Stomach smooth muscle (tissue), 2 donors: Measurements from ENCODE around the gene ORAI3.

Experiments used
- H3K27ac ChIP-seq: one replicate; pipeline ENCODE4 v1.7.0; 2013; ENCODE audit warnings: mild to moderate bottlenecking, low read length, inconsistent platforms
- H3K27me3 ChIP-seq, 2 donors: one replicate each; pipeline ENCODE4 v1.7.0; 2013; ENCODE audit warnings: low read length in 2 of 2; ENCODE audit not compliant: insufficient read depth in 2 of 2, control insufficient read depth in 1 of 2
- H3K36me3 ChIP-seq, 2 donors: one replicate each; pipeline ENCODE4 v1.7.0; 2013; ENCODE audit warnings: low read length in 2 of 2; ENCODE audit not compliant: control insufficient read depth in 2 of 2, insufficient read depth in 2 of 2
- H3K4me1 ChIP-seq: one replicate; pipeline ENCODE4 v1.7.0; 2013; ENCODE audit warnings: low read length; ENCODE audit not compliant: control insufficient read depth, insufficient read depth
- H3K4me3 ChIP-seq, 2 donors: one replicate each; pipeline ENCODE4 v1.7.0; 2013; ENCODE audit warnings: low read length in 2 of 2
- H3K9ac ChIP-seq, 2 donors: one replicate each; pipeline ENCODE4 v1.7.0; 2013; ENCODE audit warnings: low read length in 2 of 2, mild to moderate bottlenecking in 1 of 2
- H3K9me3 ChIP-seq, 2 donors: one replicate each; pipeline ENCODE4 v1.7.0; 2013; ENCODE audit warnings: low read length in 2 of 2; ENCODE audit not compliant: control insufficient read depth in 2 of 2
- donor health status: healthy.
- donor health status: Pancreatic carcinoma.

The ORAI3 gene

DNA sequence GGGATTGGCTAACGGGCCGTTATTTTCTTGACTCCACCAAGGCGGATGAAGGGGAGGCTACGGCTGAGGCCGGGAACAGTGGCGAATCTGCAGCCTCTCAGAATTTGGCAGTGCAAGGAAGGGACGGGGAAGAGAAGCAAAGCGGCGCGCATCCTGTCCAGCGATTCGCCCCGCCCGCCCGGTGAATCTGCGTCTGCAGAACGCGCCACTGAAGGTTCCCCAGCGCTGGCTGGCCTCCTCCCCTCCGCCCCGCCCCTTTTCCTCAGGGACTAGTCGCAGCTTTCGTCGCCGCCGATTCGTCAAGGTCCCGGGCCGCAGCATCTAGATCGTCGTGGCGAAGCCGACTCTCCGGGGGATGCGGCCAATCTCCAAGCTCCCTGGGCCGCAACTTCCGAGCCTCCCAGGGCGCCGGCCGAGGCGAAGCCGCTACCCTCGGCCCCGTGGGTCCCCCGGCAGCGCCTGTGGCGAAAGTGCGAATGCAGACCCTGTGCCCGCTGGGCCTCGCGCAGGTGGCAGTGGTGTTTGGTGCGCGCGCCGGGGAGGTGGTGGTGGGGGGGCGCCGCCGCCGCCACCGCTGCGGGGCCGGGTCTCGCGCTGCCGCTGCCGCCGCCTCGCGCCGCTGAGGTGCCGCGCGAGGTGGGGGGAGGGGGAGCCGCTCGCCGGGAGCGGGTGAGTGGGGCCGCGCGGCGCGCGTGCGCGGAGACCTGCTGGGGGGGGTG is 8.7 kb downstream of the ORAI3 start, which contains the start of gene SETD1A:
SETD1A (plus strand) TSS at position 299 of the 719 bp plus-strand sequence. CDS start 978 bp downstream, outside the sequence.
- Histone ChIP-seq H3K9ac (peak within 1 kb of the TSS; percentile 98 to 99), H3K27me3 (no peaks in the 10 kb centered on the region), H3K27ac (peak within 1 kb of the TSS; percentile 97), H3K4me1 (peaks cover 28% of the 10 kb centered on the region), H3K9me3 (no peaks in the 10 kb centered on the region), H3K4me3 (peak within 1 kb of the TSS; percentile 91 to 98), H3K36me3 (peaks cover 23 to 29% of the 10 kb centered on the region in 2 donors)

DNA sequence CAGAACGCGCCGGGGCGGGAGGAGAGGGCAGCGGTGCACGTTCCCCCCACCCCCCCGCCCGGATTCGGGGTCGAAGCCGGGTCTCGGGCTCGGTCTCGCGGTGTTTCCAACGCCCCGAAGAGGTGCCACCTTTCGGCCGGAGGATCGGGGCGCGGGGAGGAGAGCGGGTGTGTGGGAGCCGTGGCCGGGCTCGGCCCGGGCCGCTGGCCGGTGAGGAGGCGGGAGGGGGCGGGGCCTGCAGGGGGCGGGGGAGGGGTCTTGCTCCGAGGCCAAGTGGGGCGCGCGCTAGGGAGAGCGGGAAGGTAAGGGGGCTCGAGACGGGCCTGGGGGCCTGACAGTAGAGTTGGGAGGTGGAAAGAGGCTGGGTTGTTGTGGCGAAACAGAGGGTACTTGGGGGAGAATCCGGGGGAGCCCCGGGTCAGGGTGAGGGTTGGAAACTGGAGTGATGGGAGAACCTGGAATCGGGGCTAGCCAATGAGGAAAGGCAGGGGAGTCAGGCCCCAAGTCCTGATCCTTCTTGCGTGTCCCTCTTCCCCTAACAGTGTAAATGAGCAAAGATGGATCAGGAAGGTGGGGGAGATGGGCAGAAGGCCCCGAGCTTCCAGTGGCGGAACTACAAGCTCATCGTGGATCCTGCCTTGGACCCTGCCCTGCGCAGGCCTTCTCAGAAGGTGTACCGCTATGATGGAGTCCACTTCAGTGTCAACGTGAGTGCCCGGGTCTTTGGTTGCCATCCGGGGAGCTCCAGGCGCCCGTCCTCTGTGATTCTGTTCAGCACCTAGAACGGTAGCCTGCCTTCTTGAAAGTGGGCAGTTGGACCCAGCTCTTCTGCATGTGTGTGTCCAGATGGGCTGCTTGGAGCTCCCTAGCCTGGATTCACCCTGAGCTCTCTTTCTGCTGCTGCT is 9.6 kb downstream of the ORAI3 start:
- peak overlapping the region; percentile 18 for H3K27ac ChIP-seq

DNA sequence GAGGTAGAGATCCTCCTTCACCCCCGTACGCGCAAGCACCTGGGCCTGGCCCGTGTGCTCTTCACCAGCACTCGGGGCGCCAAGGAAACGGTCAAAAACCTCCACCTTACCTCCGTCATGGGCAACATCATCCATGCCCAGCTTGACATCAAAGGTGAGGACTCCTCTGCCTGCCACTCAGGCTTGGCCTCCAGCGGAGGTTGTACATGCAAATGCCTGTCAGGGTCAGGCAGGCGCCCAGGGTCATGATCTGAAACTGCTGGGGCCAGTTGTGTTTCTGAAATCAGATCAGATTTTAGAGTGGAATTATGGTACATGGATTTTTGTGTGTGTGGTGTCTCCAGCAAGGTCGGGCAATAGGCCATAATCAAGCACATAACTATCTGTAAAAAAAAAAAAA is 12.5 kb downstream of the ORAI3 start:
- Histone ChIP-seq H3K9me3 (no peaks in the 10 kb centered on the region), H3K27me3 (no peaks in the 10 kb centered on the region), H3K4me3 (no peak overlapping the region), H3K9ac (no peak overlapping the region), H3K4me1 (peaks cover 18% of the 10 kb centered on the region), H3K36me3 (peaks cover 45 to 53% of the 10 kb centered on the region in 2 donors), H3K27ac (no peak overlapping the region)

More for the DNA sequence above, 9.6 kb downstream of the ORAI3 start:
- no peaks in the 10 kb centered on the region for H3K9me3 ChIP-seq
- no peaks in the 10 kb centered on the region for H3K27me3 ChIP-seq
- H3K9ac ChIP-seq, result peak overlapping the region; percentile 71 to 76
- peaks cover 28 to 35% of the 10 kb centered on the region in 2 donors for H3K36me3 ChIP-seq
- peaks cover 25% of the 10 kb centered on the region for H3K4me1 ChIP-seq
- H3K4me3 ChIP-seq, result peak overlapping the region; percentile 57 to 91

DNA sequence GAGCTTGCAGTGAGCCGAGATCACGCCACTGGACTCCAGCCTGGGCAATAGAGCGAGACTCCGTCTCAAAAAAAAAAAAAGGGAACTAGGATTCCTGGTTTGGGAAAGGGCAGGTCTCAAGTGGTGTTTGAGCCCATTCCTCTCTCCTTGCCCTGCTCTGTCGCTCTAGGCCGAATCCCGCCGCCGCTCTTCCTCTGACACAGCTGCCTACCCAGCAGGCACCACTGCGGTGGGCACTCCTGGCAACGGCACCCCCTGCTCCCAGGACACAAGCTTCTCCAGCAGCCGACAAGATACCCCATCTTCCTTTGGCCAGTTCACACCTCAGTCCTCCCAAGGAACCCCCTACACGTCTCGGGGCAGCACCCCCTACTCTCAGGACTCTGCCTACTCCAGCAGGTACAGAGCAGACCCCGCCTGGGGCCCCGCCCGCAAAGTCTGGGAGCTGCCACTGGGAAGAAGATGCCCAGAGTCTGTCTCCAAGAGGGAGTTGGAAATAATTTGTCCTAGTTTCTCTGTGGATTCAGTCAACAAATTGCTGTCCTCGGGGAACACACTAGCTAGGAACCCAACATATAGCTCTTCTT is 15.2 kb downstream of the ORAI3 start:
- Histone ChIP-seq H3K36me3 (peaks cover 61 to 65% of the 10 kb centered on the region in 2 donors), H3K4me1 (peaks cover 4% of the 10 kb centered on the region), H3K27me3 (no peaks in the 10 kb centered on the region), H3K4me3 (no peak overlapping the region), H3K9ac (no peak overlapping the region), H3K9me3 (no peaks in the 10 kb centered on the region), H3K27ac (no peak overlapping the region)

DNA sequence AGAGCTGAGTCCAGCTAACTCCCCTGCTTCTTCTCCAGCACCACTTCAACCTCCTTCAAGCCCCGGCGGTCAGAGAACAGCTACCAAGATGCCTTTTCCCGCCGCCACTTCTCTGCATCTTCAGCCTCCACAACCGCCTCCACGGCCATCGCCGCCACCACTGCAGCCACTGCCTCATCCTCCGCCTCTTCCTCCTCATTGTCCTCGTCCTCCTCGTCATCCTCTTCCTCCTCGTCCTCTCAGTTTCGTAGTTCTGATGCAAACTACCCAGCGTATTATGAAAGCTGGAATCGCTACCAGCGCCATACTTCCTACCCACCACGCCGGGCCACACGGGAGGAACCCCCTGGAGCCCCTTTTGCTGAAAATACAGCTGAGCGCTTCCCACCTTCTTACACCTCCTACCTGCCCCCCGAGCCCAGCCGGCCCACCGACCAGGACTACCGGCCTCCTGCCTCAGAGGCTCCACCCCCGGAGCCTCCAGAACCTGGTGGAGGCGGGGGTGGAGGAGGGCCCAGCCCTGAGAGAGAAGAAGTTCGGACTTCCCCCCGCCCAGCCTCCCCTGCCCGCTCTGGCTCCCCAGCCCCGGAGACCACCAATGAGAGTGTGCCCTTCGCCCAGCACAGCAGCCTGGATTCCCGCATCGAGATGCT is 15.8 kb downstream of the ORAI3 start:
- Histone ChIP-seq H3K4me3 (no peak overlapping the region), H3K27ac (no peak overlapping the region), H3K9me3 (no peaks in the 10 kb centered on the region), H3K36me3 (peaks cover 66 to 69% of the 10 kb centered on the region in 2 donors), H3K4me1 (no peaks in the 10 kb centered on the region), H3K27me3 (no peaks in the 10 kb centered on the region), H3K9ac (no peak overlapping the region)

DNA sequence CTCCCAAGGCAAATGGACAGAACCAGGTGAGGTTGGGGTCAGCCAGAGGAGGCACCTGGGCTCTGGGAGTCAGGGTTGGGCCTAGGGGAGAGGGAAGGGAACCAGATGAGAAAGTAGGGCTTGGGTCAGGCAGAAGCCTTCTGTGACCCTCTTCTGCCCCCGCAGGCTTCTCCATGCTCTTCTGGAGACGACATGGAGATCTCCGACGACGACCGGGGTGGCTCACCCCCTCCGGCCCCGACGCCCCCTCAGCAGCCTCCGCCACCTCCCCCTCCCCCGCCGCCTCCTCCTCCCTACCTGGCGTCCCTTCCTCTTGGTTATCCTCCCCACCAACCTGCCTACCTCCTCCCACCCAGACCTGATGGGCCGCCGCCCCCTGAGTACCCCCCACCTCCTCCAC is 16.6 kb downstream of the ORAI3 start:
- Histone ChIP-seq H3K27ac (no peak overlapping the region), H3K9me3 (no peaks in the 10 kb centered on the region), H3K36me3 (peaks cover 60 to 63% of the 10 kb centered on the region in 2 donors), H3K27me3 (no peaks in the 10 kb centered on the region), H3K4me3 (no peak overlapping the region), H3K9ac (no peak overlapping the region), H3K4me1 (no peaks in the 10 kb centered on the region)

DNA sequence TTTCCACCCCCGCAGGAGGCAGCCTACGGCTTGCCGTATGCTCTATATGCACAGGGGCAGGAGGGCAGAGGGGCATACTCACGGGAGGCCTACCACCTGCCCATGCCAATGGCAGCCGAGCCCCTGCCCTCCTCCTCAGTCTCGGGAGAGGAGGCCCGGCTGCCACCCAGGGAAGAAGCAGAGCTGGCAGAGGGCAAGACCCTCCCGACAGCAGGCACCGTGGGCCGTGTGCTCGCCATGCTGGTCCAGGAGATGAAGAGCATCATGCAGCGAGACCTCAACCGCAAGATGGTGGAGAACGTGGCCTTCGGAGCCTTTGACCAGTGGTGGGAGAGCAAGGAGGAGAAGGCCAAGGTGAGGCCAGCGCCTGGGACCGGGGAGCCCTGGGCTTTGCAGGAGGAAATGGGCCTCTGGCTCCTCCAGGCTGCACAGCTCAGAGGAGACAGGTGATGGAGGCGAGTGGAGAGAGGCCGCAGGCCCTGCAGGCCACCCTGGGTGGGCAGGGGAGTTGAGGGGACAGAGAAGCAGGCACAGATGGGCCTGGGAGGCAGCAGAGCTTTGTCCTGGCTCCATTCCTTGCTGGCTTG is 17.3 kb downstream of the ORAI3 start:
- no peaks in the 10 kb centered on the region for H3K4me1 ChIP-seq
- no peak overlapping the region for H3K9ac ChIP-seq
- no peak overlapping the region for H3K4me3 ChIP-seq
- H3K9me3 ChIP-seq, result no peaks in the 10 kb centered on the region
- no peaks in the 10 kb centered on the region for H3K27me3 ChIP-seq
- H3K27ac ChIP-seq, result no peak overlapping the region
- peaks cover 64 to 65% of the 10 kb centered on the region in 2 donors for H3K36me3 ChIP-seq

DNA sequence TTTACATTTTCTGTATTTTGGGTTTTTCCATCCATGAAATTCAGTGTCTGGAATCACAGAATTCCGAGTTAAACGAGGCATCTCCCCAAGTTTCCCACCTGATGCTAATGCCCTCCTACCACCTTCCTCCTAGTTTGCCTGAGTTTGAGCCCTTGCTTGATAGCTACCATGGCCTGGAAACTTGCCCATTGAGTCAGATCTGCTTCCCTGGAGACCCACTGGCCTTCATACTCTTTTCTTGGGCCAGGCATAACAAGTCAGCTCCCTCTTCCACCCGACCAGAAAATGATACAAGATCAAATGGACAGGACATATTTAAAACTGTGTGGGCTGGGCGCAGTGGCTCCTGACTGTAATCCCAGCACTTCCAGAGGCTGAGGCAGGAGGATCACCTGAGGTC is 18.9 kb downstream of the ORAI3 start:
- H3K27ac ChIP-seq, result no peak overlapping the region
- H3K27me3 ChIP-seq, result no peaks in the 10 kb centered on the region
- no peak overlapping the region for H3K4me3 ChIP-seq
- no peak overlapping the region for H3K9ac ChIP-seq
- H3K4me1 ChIP-seq, result no peaks in the 10 kb centered on the region
- peaks cover 60 to 64% of the 10 kb centered on the region in 2 donors for H3K36me3 ChIP-seq
- no peaks in the 10 kb centered on the region for H3K9me3 ChIP-seq

DNA sequence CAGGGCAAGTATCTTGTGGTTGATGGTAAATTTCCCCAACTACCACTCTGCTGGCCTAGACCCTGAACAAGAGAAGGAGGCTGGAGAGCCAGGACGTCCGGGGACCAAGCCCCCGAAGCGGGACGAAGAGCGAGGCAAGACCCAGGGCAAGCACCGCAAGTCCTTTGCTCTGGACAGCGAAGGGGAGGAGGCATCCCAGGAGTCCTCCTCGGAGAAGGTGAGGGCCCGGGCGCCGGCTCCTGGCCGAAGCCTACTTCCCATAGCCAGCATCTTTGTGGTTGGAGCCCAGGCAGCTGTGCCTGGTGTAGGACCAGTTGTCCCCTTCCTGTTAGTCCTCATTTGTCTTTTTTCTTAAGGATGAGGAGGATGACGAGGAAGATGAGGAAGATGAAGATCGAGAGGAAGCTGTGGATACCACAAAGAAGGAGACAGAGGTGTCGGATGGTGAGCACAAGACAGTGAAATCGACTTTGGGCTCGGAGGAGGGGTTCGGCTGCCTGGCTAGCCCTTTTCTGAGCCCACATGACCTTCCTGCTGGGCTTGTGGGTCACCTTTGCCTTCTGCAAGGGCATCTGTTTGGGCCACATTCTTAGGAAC is 20.5 kb downstream of the ORAI3 start:
- H3K4me1 ChIP-seq, result no peaks in the 10 kb centered on the region
- no peaks in the 10 kb centered on the region for H3K27me3 ChIP-seq
- peaks cover 64 to 70% of the 10 kb centered on the region in 2 donors for H3K36me3 ChIP-seq
- H3K9me3 ChIP-seq, result no peaks in the 10 kb centered on the region
- no peak overlapping the region for H3K27ac ChIP-seq
- no peak overlapping the region for H3K9ac ChIP-seq
- no peak overlapping the region for H3K4me3 ChIP-seq

DNA sequence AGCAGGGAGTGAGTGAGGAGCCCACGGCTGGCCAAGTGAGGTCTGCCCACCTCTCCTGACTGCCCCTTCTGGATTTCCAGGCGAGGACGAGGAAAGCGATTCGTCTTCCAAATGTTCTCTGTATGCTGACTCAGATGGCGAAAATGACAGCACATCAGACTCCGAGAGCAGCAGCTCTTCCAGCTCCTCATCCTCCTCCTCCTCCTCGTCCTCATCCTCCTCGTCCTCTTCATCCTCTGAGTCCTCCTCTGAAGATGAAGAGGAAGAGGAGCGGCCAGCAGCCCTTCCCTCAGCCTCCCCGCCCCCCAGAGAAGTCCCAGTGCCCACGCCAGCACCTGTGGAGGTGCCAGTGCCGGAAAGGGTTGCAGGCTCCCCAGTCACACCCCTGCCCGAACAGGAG is 22.4 kb downstream of the ORAI3 start:
- Histone ChIP-seq H3K27ac (no peak overlapping the region), H3K4me3 (no peak overlapping the region), H3K36me3 (peaks cover 61 to 67% of the 10 kb centered on the region in 2 donors)

More for the DNA sequence above, 22.4 kb downstream of the ORAI3 start:
- Histone ChIP-seq H3K4me1 (no peaks in the 10 kb centered on the region), H3K9ac (no peak overlapping the region), H3K27me3 (no peaks in the 10 kb centered on the region), H3K9me3 (no peaks in the 10 kb centered on the region)
